Right atrium auricular region (tissue), 2 donors: ENCODE data around the gene COL5A2. TPM values are rescaled to one million over a fixed set of nuclear protein-coding genes. Genes with fewer than 3 reads are reported as not detected.

Source experiments
- DNase-seq: peaks from one replicate; pipeline ENCODE4 v3.0.0-alpha.2; 2019; ENCODE audit warnings: low spot score
- H3K27ac ChIP-seq, 2 donors: fragments of 200-600 bp; sonication (generic); 1 replicate in 1 of 2; 2 replicates in 1 of 2; pipeline ENCODE4 v1.5.1; 2016 to 2019
- H3K27me3 ChIP-seq, 2 donors: fragments of 200-600 bp; sonication (generic); one replicate each; pipeline versions ENCODE4 v1.5.1 to v1.6.0; 2017 to 2019
- H3K36me3 ChIP-seq: fragments of 200-600 bp; sonication (generic); one replicate; pipeline ENCODE4 v1.5.1; 2016
- H3K4me1 ChIP-seq, 2 donors: fragments of 200-600 bp; sonication (generic); one replicate each; pipeline versions ENCODE4 v1.5.1 to v1.6.0; 2017 to 2019
- H3K4me3 ChIP-seq, 2 donors: fragments of 200-600 bp; sonication (generic); 1 replicate in 1 of 2; 2 replicates in 1 of 2; pipeline ENCODE4 v1.5.1; 2017 to 2019; ENCODE audit warnings: mild to moderate bottlenecking in 1 of 2, moderate library complexity in 1 of 2
- H3K9me3 ChIP-seq, 2 donors: fragments of 200-600 bp; sonication (generic); one replicate each; pipeline ENCODE4 v1.5.1; 2019
- total RNA-seq, 2 donors: library from RNA; depleted of rRNA; stranded (reverse); fragments of >200 nt; gene quantifications; one replicate each; pipeline ENCODE4 v1.1.0, GENCODE V29; 2016
- TF ChIP-seq, protein P1 (sequence below), 2 donors: fragments of 200-600 bp; sonication (generic); IDR thresholded peaks; one replicate each; pipeline ENCODE4 v1.5.1; 2019; ENCODE audit warnings: antibody characterized with exemption in 2 of 2

The COL5A2 gene
- total RNA-seq, 2 donors from 2014 or later: 15.8 to 24.8 TPM

DNA sequence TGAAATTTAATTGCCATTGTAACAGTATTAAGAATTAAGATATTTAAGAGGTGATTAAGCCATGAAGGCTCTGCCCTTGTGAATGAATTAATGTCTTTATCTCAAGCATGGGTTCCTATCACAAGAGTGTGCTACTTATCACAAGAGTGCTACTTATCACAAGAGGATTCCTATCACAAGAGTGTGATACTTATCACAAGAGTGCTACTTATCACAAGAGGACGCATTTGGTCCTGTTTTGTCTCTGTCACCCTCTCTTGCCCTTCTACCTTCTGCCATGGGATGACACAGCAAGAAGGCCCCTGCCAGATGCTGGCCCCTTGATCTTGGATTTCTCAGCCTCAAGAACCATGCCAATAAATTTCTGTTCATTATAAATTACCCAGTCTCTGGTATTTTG lies 13.2 kb upstream of the COL5A2 start:
- Histone ChIP-seq H3K9me3 (no peaks in the 10 kb centered on the region), H3K4me1 (no peaks in the 10 kb centered on the region), H3K36me3 (no peaks in the 10 kb centered on the region), H3K4me3 (no peak overlapping the region), H3K27ac (no peak overlapping the region), H3K27me3 (no peaks in the 10 kb centered on the region)
- no peak for DNase-seq
- TF ChIP-seq, protein P1, sequence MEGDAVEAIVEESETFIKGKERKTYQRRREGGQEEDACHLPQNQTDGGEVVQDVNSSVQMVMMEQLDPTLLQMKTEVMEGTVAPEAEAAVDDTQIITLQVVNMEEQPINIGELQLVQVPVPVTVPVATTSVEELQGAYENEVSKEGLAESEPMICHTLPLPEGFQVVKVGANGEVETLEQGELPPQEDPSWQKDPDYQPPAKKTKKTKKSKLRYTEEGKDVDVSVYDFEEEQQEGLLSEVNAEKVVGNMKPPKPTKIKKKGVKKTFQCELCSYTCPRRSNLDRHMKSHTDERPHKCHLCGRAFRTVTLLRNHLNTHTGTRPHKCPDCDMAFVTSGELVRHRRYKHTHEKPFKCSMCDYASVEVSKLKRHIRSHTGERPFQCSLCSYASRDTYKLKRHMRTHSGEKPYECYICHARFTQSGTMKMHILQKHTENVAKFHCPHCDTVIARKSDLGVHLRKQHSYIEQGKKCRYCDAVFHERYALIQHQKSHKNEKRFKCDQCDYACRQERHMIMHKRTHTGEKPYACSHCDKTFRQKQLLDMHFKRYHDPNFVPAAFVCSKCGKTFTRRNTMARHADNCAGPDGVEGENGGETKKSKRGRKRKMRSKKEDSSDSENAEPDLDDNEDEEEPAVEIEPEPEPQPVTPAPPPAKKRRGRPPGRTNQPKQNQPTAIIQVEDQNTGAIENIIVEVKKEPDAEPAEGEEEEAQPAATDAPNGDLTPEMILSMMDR (IDR thresholded peaks at IDR 0.05): no peak

DNA sequence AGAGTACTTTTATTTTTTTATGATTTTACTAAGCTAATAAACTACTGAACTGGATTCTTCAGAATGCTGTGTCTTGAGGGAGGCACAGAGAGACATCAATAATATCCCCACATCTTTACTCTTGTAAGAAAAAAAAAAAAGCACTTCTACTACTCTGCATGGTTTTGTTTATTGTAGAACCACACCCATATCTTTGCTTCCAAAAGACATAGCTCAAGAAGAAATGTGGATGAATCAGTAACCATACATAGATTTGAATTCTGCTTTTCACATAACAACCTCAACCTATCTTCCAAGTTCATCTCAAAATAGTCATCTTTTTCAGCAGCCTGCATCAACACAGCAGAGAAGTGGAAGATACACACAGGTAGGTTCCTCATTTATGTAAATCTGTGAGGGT lies 12.2 kb upstream of the COL5A2 start:
- TF ChIP-seq, protein P1 (IDR thresholded peaks at IDR 0.05): no peak
- H3K4me3 ChIP-seq: no peak overlapping the region
- no peaks in the 10 kb centered on the region for H3K9me3 ChIP-seq
- no peaks in the 10 kb centered on the region for H3K4me1 ChIP-seq
- DNase-seq: no peak
- H3K36me3 ChIP-seq: no peaks in the 10 kb centered on the region
- no peak overlapping the region for H3K27ac ChIP-seq
- no peaks in the 10 kb centered on the region for H3K27me3 ChIP-seq

DNA sequence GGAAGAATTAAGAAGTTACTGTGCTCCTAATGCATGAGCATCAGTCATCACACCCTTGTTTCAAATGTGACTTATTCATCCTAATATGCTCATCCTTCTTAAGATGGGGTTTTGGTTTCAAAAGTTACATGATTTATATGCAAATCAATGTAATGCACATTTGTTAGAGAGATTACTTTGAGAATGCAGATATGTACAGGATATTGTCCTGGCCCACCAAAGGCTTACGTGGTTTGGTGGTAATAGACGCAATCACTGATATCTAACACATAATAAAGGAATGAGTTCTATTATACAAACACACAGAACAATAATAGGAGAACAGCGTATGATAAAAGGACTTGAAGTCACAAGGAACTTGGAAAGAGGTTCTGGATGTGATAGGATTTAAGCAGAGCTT lies 11.1 kb upstream of the COL5A2 start:
- TF ChIP-seq, protein P1 (IDR thresholded peaks at IDR 0.05): no peak
- H3K36me3 ChIP-seq: no peaks in the 10 kb centered on the region
- H3K27me3 ChIP-seq: no peaks in the 10 kb centered on the region
- no peaks in the 10 kb centered on the region for H3K9me3 ChIP-seq
- no peak overlapping the region for H3K4me3 ChIP-seq
- no peak for DNase-seq
- no peaks in the 10 kb centered on the region for H3K4me1 ChIP-seq
- H3K27ac ChIP-seq: no peak overlapping the region

DNA sequence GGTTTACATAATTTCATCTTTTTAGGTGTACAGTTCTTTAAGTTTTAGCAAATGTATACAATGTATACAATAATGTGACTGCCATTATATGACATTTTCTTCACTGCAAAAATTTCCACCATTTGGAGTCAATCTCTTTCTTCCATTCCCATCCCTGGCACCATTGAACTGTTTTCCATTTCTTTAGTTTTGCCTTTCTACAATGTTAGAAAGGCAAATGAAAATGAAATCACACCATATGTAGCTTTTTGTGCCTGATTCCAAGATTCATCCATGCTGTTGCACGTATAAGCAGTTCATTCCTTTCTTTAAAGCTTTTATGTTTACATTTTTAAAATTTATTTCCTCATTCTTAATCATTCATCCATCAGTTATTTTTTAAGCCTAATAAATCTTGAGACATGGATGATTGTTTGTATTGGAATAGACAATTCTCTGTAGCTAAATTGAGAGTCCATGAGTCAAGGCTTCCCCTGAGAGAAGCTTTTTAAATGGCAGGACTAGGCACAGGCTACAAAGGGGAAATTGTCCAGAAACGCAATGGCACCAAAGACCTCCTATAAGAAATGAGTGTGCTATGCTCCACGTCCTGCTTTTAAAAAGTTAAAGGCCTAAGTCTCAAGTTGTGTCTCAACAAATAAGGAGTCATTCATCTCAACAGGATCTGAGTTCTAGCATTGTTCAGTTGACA lies 8.7 kb upstream of the COL5A2 start:
- Histone ChIP-seq H3K36me3 (no peaks in the 10 kb centered on the region), H3K9me3 (no peaks in the 10 kb centered on the region), H3K27ac (no peak overlapping the region), H3K27me3 (no peaks in the 10 kb centered on the region), H3K4me3 (no peak overlapping the region), H3K4me1 (no peaks in the 10 kb centered on the region)
- TF ChIP-seq, protein P1 (IDR thresholded peaks at IDR 0.05): no peak
- no peak for DNase-seq

DNA sequence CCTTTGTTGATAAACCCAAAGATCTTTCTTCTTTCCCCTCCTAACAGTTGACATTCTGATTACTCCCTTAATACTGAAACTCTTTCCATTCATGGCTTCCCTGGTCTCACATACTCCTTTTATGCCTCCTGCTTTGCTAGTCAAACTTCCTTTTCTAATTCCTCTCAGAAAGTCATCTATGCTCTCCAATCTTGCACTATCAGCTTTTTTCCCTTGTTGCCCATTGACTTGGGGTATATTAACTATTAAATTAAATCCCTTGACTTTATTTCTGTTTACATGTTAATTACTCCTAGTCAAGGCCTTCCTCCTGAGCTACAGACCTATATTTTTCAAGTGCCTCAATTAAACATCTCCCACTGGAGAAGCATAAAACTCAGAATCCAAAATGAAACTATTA lies 3.6 kb upstream of the COL5A2 start:
- no peak overlapping the region for H3K4me3 ChIP-seq
- TF ChIP-seq, protein P1 (IDR thresholded peaks at IDR 0.05): no peak
- H3K27ac ChIP-seq: no peak overlapping the region
- no peaks in the 10 kb centered on the region for H3K9me3 ChIP-seq
- H3K4me1 ChIP-seq: no peaks in the 10 kb centered on the region
- no peaks in the 10 kb centered on the region for H3K27me3 ChIP-seq
- no peak for DNase-seq
- H3K36me3 ChIP-seq: no peaks in the 10 kb centered on the region

DNA sequence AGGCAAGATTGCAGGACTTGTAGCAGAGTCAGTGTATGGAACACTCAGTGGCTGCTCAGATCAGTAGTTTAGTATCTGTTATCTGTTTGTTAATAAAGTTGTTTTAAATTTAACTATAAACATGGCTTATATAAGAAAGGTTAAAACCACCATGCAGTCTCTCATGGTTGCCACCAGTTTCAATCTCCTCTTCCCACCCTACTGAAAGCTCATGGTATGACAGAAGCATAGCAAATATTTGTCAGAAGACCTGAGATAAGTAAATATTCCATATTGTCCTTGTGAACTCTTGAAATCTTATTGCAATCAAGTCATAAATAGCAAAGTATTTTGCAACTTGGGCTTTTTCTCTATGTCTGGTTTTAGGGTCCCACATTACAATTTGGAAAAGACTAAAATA lies 2.1 kb upstream of the COL5A2 start:
- TF ChIP-seq, protein P1 (IDR thresholded peaks at IDR 0.05): no peak
- no peak for DNase-seq
- Histone ChIP-seq H3K9me3 (no peaks in the 10 kb centered on the region), H3K4me3 (no peak overlapping the region), H3K4me1 (no peaks in the 10 kb centered on the region), H3K27ac (no peak overlapping the region), H3K36me3 (no peaks in the 10 kb centered on the region), H3K27me3 (no peaks in the 10 kb centered on the region)
